Peyer's patch (tissue), 4 donors: ENCODE data around the gene IZUMO2. TPM values are rescaled to one million over a fixed set of nuclear protein-coding genes. Genes with fewer than 3 reads are reported as not detected.

Experiments
- DNase-seq, 3 donors: peaks; one replicate each; pipeline ENCODE4 v3.0.0-alpha.2; 2017 to 2019
- H3K27ac ChIP-seq, 4 donors: fragments of 200-600 bp; sonication (generic); one replicate each; pipeline ENCODE4 v1.5.1; 2016 to 2019
- H3K27me3 ChIP-seq, 2 donors: fragments of 200-600 bp; sonication (generic); one replicate each; pipeline ENCODE4 v1.5.1; 2019
- H3K36me3 ChIP-seq, 3 donors: fragments of 200-600 bp; sonication (generic); one replicate each; pipeline ENCODE4 v1.5.1; 2016 to 2019
- H3K4me1 ChIP-seq, 4 donors: fragments of 200-600 bp; sonication (generic); one replicate each; pipeline ENCODE4 v1.5.1; 2016 to 2019
- H3K4me3 ChIP-seq, 4 donors: fragments of 200-600 bp; sonication (generic); 1 replicate in 3 of 4; 2 replicates in 1 of 4; pipeline ENCODE4 v1.5.1; 2016 to 2019; ENCODE audit warnings: mild to moderate bottlenecking in 1 of 4
- H3K9me3 ChIP-seq, 4 donors: fragments of 200-600 bp; sonication (generic); one replicate each; pipeline ENCODE4 v1.5.1; 2016 to 2019; ENCODE audit warnings: mild to moderate bottlenecking in 1 of 4
- CTCF ChIP-seq, 6 experiments: fragments of 450-650 bp in 4 of 6; fragments of 200-600 bp in 2 of 6; sonication (generic) in 1 of 6; IDR thresholded peaks; one replicate each; pipeline ENCODE4 v1.5.1; 2017 to 2019; ENCODE audit warnings: antibody characterized with exemption in 6 of 6, mild to moderate bottlenecking in 3 of 6, moderate library complexity in 1 of 6
- POLR2A ChIP-seq, 2 donors: fragments of 450-650 bp; IDR thresholded peaks; one replicate each; pipeline ENCODE4 v1.5.1; 2017; ENCODE audit warnings: antibody characterized with exemption in 2 of 2, mild to moderate bottlenecking in 2 of 2, moderate library complexity in 2 of 2
- total RNA-seq, 4 donors: library from RNA; depleted of rRNA; stranded (reverse); fragments of >200 nt; gene quantifications; one replicate each; pipeline ENCODE4 v1.1.0, GENCODE V29; 2016

Gene IZUMO2
- total RNA-seq, 4 donors from 2014 or later: not detected

DNA sequence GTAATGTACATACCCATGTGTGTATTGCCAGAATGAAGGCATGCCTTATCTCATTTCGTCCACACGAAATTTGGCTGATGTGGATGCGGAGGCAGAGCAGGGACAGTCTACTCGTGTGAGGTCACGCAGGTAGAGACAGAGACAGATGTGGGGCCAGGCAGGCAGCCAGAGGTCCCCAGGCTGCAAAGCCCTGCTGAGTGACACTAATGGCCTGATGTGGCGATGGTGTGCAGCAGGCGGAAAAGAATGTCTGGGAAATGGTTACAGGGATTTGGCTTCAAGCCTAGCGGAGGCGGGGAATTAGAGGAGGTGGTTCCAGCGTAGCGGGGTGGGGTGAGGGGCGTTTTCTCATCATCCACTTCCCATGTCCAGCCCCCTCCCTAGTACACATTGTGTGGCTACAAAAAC lies 4.2 kb upstream of the IZUMO2 start:
- no peak for TF ChIP-seq POLR2A (IDR thresholded peaks at IDR 0.05)
- peak in 1 of 6 experiments; percentile 11 for TF ChIP-seq CTCF (IDR thresholded peaks at IDR 0.05)
- DNase-seq: peak in 2 of 3 donors; percentile 56 to 60
- Histone ChIP-seq H3K27me3 (no peaks in the 10 kb centered on the region), H3K36me3 (no peaks in the 10 kb centered on the region), H3K9me3 (no peaks in the 10 kb centered on the region), H3K4me1 (peaks cover 0 to 11% (median 2%) of the 10 kb centered on the region in 4 donors), H3K27ac (peak overlapping the region in 1 of 4 donors; percentile 30), H3K4me3 (no peak overlapping the region)

- TF ChIP-seq CTCF (IDR thresholded peaks at IDR 0.05) (no peak), POLR2A (IDR thresholded peaks at IDR 0.05) (no peak)
- DNase-seq: no peak
These were observed 4.0 kb downstream of the IZUMO2 start for GRCh38 chr19:50159078-50159477.

DNA sequence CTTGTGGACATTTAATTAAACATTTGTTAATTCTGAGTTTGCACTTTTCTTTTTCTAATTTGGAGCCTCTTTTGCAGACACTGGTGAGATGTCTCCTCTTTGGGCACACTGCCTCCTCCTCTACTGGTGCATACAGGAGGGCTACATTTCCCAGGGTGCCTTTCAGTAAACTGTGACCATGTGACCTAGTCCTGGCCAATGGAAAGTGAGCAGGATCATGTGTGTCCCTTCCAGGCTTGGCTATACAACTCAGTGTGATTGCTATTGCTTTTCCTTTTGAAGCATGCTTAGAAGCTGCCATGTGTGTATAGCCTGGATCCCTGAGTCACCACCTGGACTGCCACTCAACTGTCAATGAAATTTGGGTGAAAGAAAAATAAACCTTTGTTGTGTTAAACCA lies 4.5 kb downstream of the IZUMO2 start:
- Histone ChIP-seq H3K27me3 (no peaks in the 10 kb centered on the region), H3K27ac (no peak overlapping the region), H3K9me3 (peaks cover 0 to 4% (median 0%) of the 10 kb centered on the region in 4 donors), H3K4me3 (no peak overlapping the region), H3K36me3 (no peaks in the 10 kb centered on the region), H3K4me1 (no peaks in the 10 kb centered on the region)
- TF ChIP-seq POLR2A (IDR thresholded peaks at IDR 0.05) (no peak), CTCF (IDR thresholded peaks at IDR 0.05) (no peak)
- no peak for DNase-seq

More at GRCh38 chr19:50159078-50159477, 4.0 kb downstream of the IZUMO2 start:
- Histone ChIP-seq H3K4me1 (no peaks in the 10 kb centered on the region), H3K27me3 (no peaks in the 10 kb centered on the region), H3K27ac (no peak overlapping the region), H3K4me3 (no peak overlapping the region), H3K9me3 (peaks cover 0 to 4% (median 0%) of the 10 kb centered on the region in 4 donors), H3K36me3 (no peaks in the 10 kb centered on the region)

DNA sequence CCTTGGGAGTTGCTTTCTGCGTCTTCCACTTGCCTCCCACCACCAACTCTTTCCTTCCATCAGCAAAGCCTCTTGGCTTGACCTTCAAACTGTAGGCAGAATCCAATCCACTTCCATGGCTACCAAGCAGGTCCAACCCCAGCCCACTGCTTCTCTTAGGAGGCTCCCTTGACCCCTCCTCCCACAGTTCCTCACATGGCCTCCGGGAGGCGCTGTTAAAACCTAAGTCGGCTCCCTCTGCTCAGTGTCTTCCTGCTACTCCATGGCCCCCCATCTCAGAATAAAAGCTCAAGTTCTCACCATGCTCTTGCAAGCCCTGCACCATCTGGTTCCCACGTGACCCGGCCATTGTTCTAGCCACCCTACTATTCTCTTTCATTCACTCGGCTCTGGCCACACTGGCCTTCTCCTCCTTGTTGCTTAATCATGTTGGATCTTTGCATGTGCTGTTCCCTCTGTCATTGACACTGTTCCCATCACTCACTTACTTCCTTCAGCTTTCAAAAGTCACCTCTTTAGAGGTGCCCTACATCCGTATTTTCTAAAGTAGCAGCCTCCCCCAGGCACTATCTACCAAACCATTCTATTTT lies 7.5 kb downstream of the IZUMO2 start:
- no peaks in the 10 kb centered on the region for H3K36me3 ChIP-seq
- peaks cover 0 to 4% (median 0%) of the 10 kb centered on the region in 4 donors for H3K9me3 ChIP-seq
- no peak overlapping the region for H3K27ac ChIP-seq
- H3K4me3 ChIP-seq: no peak overlapping the region
- DNase-seq: no peak
- no peak for TF ChIP-seq POLR2A (IDR thresholded peaks at IDR 0.05)
- no peak for TF ChIP-seq CTCF (IDR thresholded peaks at IDR 0.05)
- H3K4me1 ChIP-seq: no peaks in the 10 kb centered on the region
- no peaks in the 10 kb centered on the region for H3K27me3 ChIP-seq

DNA sequence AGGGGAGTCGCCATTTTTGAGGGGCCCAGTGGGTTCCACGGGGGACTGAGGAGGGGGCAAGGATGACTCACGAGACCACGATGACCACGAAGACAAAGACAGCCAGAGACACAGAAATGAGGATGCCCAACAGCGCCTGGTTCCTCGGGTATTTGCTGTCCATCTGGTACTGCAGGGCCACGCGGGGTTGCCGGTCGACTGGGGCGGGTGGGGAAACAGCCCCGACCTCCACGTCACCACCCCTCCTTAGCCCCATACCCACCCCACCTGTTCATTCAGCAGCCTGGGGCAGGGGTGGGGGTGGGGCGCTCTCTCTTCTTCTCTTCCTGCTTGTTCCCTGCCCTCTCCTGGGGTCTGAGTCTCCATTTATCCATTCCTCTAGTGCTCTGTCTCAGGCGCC lies 8.6 kb downstream of the IZUMO2 start:
- Histone ChIP-seq H3K9me3 (peaks cover 0 to 4% (median 0%) of the 10 kb centered on the region in 4 donors), H3K4me3 (no peak overlapping the region), H3K36me3 (no peaks in the 10 kb centered on the region), H3K27ac (no peak overlapping the region), H3K4me1 (no peaks in the 10 kb centered on the region), H3K27me3 (no peaks in the 10 kb centered on the region)
- TF ChIP-seq CTCF (IDR thresholded peaks at IDR 0.05): no peak
- TF ChIP-seq POLR2A (IDR thresholded peaks at IDR 0.05): no peak
- DNase-seq: no peak
